D721Med (cell line): Measurements from ENCODE around the gene PFKP.
"Not testable (repeated sequence)": the region's sequence is repeated elsewhere in the genome, so short reads cannot be mapped to it uniquely, and the experiment has no call there.

Experiments
- DNase-seq: peaks from one replicate; pipeline ENCODE4 v3.0.0; 2011; ENCODE audit warnings: low spot score; ENCODE audit not compliant: insufficient read length
- FAIRE-seq: peaks from 2 replicates; lab custom pipeline; 2011; peaks lifted over from hg19 to GRCh38; lab: Jason Lieb, UNC
- CTCF ChIP-seq: IDR thresholded peaks from 2 replicates; pipeline ENCODE4 v1.5.1; 2012; ENCODE audit warnings: mild to moderate bottlenecking, control low read depth; ENCODE audit not compliant: insufficient read depth; ENCODE audit errors: missing control alignments

The PFKP gene

GRCh38 chr10:3054851-3055199, 12.5 kb upstream of the PFKP start:
- no peak for FAIRE-seq

GRCh38 chr10:3056280-3057037, 10.9 kb upstream of the PFKP start:
- DNase-seq (no peak), FAIRE-seq (no peak)
- TF ChIP-seq CTCF: no peak

More at GRCh38 chr10:3054851-3055199, 12.5 kb upstream of the PFKP start:
- DNase-seq: no peak
- TF ChIP-seq CTCF: no peak

GRCh38 chr10:3057946-3058345, 9.4 kb upstream of the PFKP start:
- FAIRE-seq: no peak
- TF ChIP-seq CTCF: no peak

GRCh38 chr10:3059974-3060373, 7.4 kb upstream of the PFKP start:
- no peak for DNase-seq
- TF ChIP-seq CTCF: no peak
- FAIRE-seq: no peak

More at GRCh38 chr10:3057946-3058345, 9.4 kb upstream of the PFKP start:
- no peak for DNase-seq

- FAIRE-seq: no peak
- no peak for DNase-seq
- no peak for TF ChIP-seq CTCF
Observed at GRCh38 chr10:3060481-3060889, 6.9 kb upstream of the PFKP start.

- not testable (repeated sequence) for FAIRE-seq, DNase-seq
Observed at GRCh38 chr10:3061323-3061898, 5.9 kb upstream of the PFKP start.

GRCh38 chr10:3062502-3063186, 4.7 kb upstream of the PFKP start:
- FAIRE-seq: peak; percentile 6
- no peak for TF ChIP-seq CTCF
- DNase-seq: no peak
